Neuronal stem cell (in vitro differentiated cells): ENCODE results near the gene NPPC.

ENCODE experiments used
- DNase-seq: peaks from one replicate; pipeline ENCODE4 v3.0.0-alpha.2; 2013; ENCODE audit warnings: low spot score
- H2AFZ ChIP-seq: one replicate; pipeline ENCODE4 v1.6.1; 2013; ENCODE audit warnings: mild to moderate bottlenecking, low read length, inconsistent platforms
- H2AK5ac ChIP-seq: 2 replicates; pipeline ENCODE4 v1.6.1; 2013; ENCODE audit warnings: low read depth, mild to moderate bottlenecking, inconsistent platforms, low read length, moderate library complexity, mixed read lengths
- H2BK120ac ChIP-seq: 2 replicates; pipeline ENCODE4 v1.6.1; 2013; ENCODE audit warnings: low read depth, mild to moderate bottlenecking, inconsistent platforms, low read length, moderate library complexity, mixed read lengths
- H2BK12ac ChIP-seq: one replicate; pipeline ENCODE4 v1.6.1; 2013; ENCODE audit warnings: low read length, inconsistent platforms
- H2BK15ac ChIP-seq: 2 replicates; pipeline ENCODE4 v1.6.1; 2013; ENCODE audit warnings: mild to moderate bottlenecking, low read length, inconsistent platforms, mixed read lengths
- H2BK5ac ChIP-seq: one replicate; pipeline ENCODE4 v1.6.1; 2013; ENCODE audit warnings: inconsistent platforms, mild to moderate bottlenecking, low read length, moderate library complexity
- H3K14ac ChIP-seq: one replicate; pipeline ENCODE4 v1.6.1; 2013; ENCODE audit warnings: low read length, inconsistent platforms
- H3K18ac ChIP-seq: 2 replicates; pipeline ENCODE4 v1.6.1; 2013; ENCODE audit warnings: low read length, inconsistent platforms
- H3K23ac ChIP-seq: 2 replicates; pipeline ENCODE4 v1.6.1; 2013; ENCODE audit warnings: low read depth, mild to moderate bottlenecking, mixed read lengths, low read length, inconsistent platforms; ENCODE audit not compliant: poor library complexity
- H3K27ac ChIP-seq: replicated peaks from 3 replicates; pipeline ENCODE4 v1.5.1; 2013; ENCODE audit warnings: low read length, inconsistent platforms
- H3K27me3 ChIP-seq, 3 experiments: 2 replicates each; pipeline ENCODE4 v1.6.1; 2013; ENCODE audit warnings: low read length in 3 of 3, mild to moderate bottlenecking in 2 of 3, inconsistent platforms in 1 of 3, low read depth in 1 of 3, mixed read lengths in 1 of 3, moderate library complexity in 1 of 3; ENCODE audit not compliant: control insufficient read depth in 3 of 3, insufficient read depth in 3 of 3
- H3K36me3 ChIP-seq, 2 donors: replicated peaks in 1 of 2; 2 replicates each; pipeline ENCODE4 v1.6.1; 2013; ENCODE audit warnings: low read length in 2 of 2; ENCODE audit not compliant: control insufficient read depth in 2 of 2, insufficient read depth in 2 of 2
- H3K4ac ChIP-seq: 2 replicates; pipeline ENCODE4 v1.6.1; 2013; ENCODE audit warnings: inconsistent platforms, mild to moderate bottlenecking, low read length, moderate library complexity
- H3K4me1 ChIP-seq, 2 donors: 1 replicate in 1 of 2; 2 replicates in 1 of 2; pipeline ENCODE4 v1.6.1; 2013; ENCODE audit warnings: low read length in 2 of 2, low read depth in 1 of 2; ENCODE audit not compliant: control insufficient read depth in 2 of 2, insufficient read depth in 1 of 2
- H3K4me2 ChIP-seq: one replicate; pipeline ENCODE4 v1.6.1; 2013; ENCODE audit warnings: mild to moderate bottlenecking, low read length, inconsistent platforms; ENCODE audit not compliant: insufficient read depth, poor library complexity, severe bottlenecking
- H3K4me3 ChIP-seq, 2 donors: 2 replicates each; pipeline ENCODE4 v1.5.1; 2013; ENCODE audit warnings: low read length in 2 of 2, mild to moderate bottlenecking in 2 of 2, inconsistent platforms in 1 of 2, moderate library complexity in 1 of 2
- H3K79me1 ChIP-seq: one replicate; pipeline ENCODE4 v1.6.1; 2013; ENCODE audit warnings: low read depth, mild to moderate bottlenecking, inconsistent platforms, low read length, moderate library complexity
- H3K9ac ChIP-seq: one replicate; pipeline ENCODE4 v1.6.1; 2013; ENCODE audit warnings: mild to moderate bottlenecking, low read depth, low read length, inconsistent platforms; ENCODE audit not compliant: poor library complexity
- H3K9me3 ChIP-seq, 2 donors: replicated peaks in 1 of 2; 2 replicates each; pipeline versions ENCODE3 to v1.6.1; 2013; ENCODE audit warnings: low read length in 2 of 2, mild to moderate bottlenecking in 2 of 2, inconsistent platforms in 1 of 2, low read depth in 1 of 2, mixed read lengths in 1 of 2, moderate library complexity in 1 of 2; ENCODE audit not compliant: control insufficient read depth in 2 of 2, insufficient read depth in 1 of 2
- H4K8ac ChIP-seq: one replicate; pipeline ENCODE4 v1.6.1; 2013; ENCODE audit warnings: low read depth, mild to moderate bottlenecking, inconsistent platforms, low read length, moderate library complexity
- H4K91ac ChIP-seq: one replicate; pipeline ENCODE4 v1.6.1; 2013; ENCODE audit warnings: low read length, low read depth, mild to moderate bottlenecking, inconsistent platforms; ENCODE audit not compliant: poor library complexity
- WGBS, 2 donors: extraction: QIAGEN DNeasy Blood & Tissue Kit; methylation state at CpG; one replicate each; pipeline ENCODE4 v1.1.7; 2013; ENCODE audit warnings: missing lambda C conversion rate in 2 of 2, mixed read lengths in 1 of 2; ENCODE audit not compliant: insufficient read length in 2 of 2, insufficient replicate concordance in 1 of 2; ENCODE audit errors: extremely low coverage in 2 of 2; 5-methylcytosine and 5-hydroxymethylcytosine counted together

NPPC gene

DNA sequence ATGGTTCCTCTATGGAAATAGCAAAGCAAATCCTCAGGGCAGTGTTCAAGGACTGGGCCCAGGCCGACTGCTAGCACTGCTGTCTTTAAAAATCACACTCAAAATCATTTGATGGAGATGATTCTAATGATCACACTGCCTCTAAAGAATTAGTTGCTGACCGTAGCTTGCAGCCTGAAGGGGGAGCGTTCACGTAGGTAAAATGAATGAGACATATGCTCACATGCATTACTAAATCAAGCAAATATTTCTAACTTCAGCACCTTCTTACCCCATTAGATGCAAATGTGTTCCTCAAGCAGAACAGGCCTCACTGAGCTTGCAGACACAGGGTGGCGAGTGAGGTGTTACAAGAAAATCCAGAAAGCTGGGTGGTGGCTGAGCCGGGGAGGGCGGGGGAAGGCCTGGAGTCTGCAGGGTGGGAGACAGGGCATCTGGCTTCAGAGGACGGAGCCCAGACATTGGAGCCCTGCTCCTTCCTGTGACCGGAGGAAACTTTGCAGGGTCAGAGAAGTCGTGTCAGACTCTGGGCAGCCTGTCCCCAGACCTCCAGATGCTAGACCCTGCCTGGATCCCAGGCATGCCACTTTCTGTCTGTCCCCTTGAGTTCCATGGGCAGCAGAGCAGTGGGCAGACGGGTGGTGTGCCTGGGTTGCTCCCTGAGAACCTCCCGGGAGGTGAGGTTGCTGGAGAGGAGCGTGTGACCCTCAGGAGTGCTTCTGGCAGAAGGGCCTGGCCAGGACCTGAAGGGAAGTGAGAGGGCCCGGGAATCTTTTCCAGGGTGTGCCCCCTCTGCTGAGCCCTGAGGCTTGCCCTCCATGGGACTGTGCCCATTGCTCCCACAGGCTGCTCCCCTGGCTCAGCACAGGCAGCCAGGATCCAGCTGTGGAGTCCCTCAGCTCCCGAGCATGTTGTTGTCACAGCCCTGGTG is 7.1 kb upstream of the NPPC start:
- Histone ChIP-seq H3K4me2 (no peak overlapping the region), H4K8ac (no peak overlapping the region), H2BK15ac (no peak overlapping the region), H3K9me3 (no peaks in the 10 kb centered on the region), H2BK12ac (no peak overlapping the region), H2AK5ac (no peak overlapping the region), H2AFZ (no peak overlapping the region), H3K4ac (no peak overlapping the region), H3K27ac (no peak overlapping the region), H2BK120ac (peak overlapping the region; percentile 9), H3K14ac (no peak overlapping the region), H3K4me3 (no peak overlapping the region), H3K27me3 (peaks cover 0 to 51% (median 12%) of the 10 kb centered on the region in 3 experiments), H3K36me3 (no peaks in the 10 kb centered on the region), H3K4me1 (peaks cover 5% of the 10 kb centered on the region in 2 donors), H3K23ac (no peak overlapping the region), H3K9ac (no peak overlapping the region), H4K91ac (no peak overlapping the region), H3K18ac (no peak overlapping the region), H3K79me1 (no peaks in the 10 kb centered on the region), H2BK5ac (no peak overlapping the region)
- DNase-seq: no peak
- no CpG with 5 or more reads among the region's 15 CpGs for WGBS, 2 donors

DNA sequence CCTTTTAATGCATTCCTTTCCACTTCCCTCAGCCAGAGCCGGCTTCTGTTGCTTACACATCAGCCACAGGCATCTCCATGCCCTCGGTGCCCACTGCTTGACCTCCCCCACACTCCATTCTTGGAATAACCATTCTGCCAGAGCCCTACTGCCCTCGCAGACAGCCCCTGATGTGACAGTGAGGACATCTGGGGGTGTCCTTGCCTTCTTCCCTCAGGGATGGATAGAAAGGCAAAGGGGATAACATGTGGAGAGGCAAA is 6.4 kb upstream of the NPPC start:
- H3K18ac ChIP-seq: no peak overlapping the region
- no peak overlapping the region for H2BK5ac ChIP-seq
- H3K4me2 ChIP-seq: no peak overlapping the region
- no CpG with 5 or more reads among the region's 3 CpGs for WGBS, 2 donors
- H2BK120ac ChIP-seq: no peak overlapping the region
- H2AFZ ChIP-seq: no peak overlapping the region
- H2BK15ac ChIP-seq: no peak overlapping the region
- no peak overlapping the region for H4K8ac ChIP-seq
- no peak overlapping the region for H4K91ac ChIP-seq
- no peak overlapping the region for H2BK12ac ChIP-seq
- H3K27ac ChIP-seq: no peak overlapping the region
- DNase-seq: no peak
- no peaks in the 10 kb centered on the region for H3K36me3 ChIP-seq
- H2AK5ac ChIP-seq: no peak overlapping the region
- H3K9me3 ChIP-seq: no peaks in the 10 kb centered on the region
- H3K27me3 ChIP-seq: peaks cover under 1 to 57% (median 18%) of the 10 kb centered on the region in 3 experiments
- no peak overlapping the region for H3K4me3 ChIP-seq
- H3K23ac ChIP-seq: no peak overlapping the region
- H3K4ac ChIP-seq: no peak overlapping the region
- H3K79me1 ChIP-seq: no peaks in the 10 kb centered on the region
- no peak overlapping the region for H3K14ac ChIP-seq
- H3K9ac ChIP-seq: no peak overlapping the region
- H3K4me1 ChIP-seq: peaks cover 5% of the 10 kb centered on the region in 2 donors

- DNase-seq: no peak
- Histone ChIP-seq H3K9me3 (no peaks in the 10 kb centered on the region), H3K23ac (no peak overlapping the region), H3K18ac (no peak overlapping the region), H3K27ac (no peak overlapping the region), H3K79me1 (peaks cover 2% of the 10 kb centered on the region), H3K36me3 (no peaks in the 10 kb centered on the region), H2BK120ac (no peak overlapping the region), H3K9ac (no peak overlapping the region), H2AFZ (no peak overlapping the region), H2AK5ac (no peak overlapping the region), H3K27me3 (peaks cover 9 to 69% (median 29%) of the 10 kb centered on the region in 3 experiments), H3K4ac (no peak overlapping the region), H3K4me3 (no peak overlapping the region), H3K14ac (no peak overlapping the region), H2BK5ac (no peak overlapping the region), H2BK12ac (no peak overlapping the region), H4K8ac (no peak overlapping the region), H4K91ac (no peak overlapping the region), H3K4me1 (peaks cover 10 to 13% of the 10 kb centered on the region in 2 donors), H3K4me2 (no peak overlapping the region), H2BK15ac (no peak overlapping the region)
- no CpG with 5 or more reads among the region's 7 CpGs for WGBS, 2 donors
Measured at GRCh38 chr2:231931481-231931915, 5.3 kb upstream of the NPPC start.

GRCh38 chr2:231930593-231931281 is 4.5 kb upstream of the NPPC start:
- Histone ChIP-seq H3K36me3 (no peaks in the 10 kb centered on the region), H3K14ac (no peak overlapping the region), H2AFZ (no peak overlapping the region), H4K8ac (no peak overlapping the region), H4K91ac (no peak overlapping the region), H3K79me1 (peaks cover 2% of the 10 kb centered on the region), H2BK120ac (no peak overlapping the region), H3K27me3 (peaks cover 10 to 67% (median 36%) of the 10 kb centered on the region in 3 experiments), H3K4me2 (no peak overlapping the region), H3K23ac (no peak overlapping the region), H3K4me3 (no peak overlapping the region), H3K9ac (no peak overlapping the region), H2BK12ac (no peak overlapping the region), H3K18ac (no peak overlapping the region), H3K4ac (no peak overlapping the region), H2BK5ac (no peak overlapping the region), H3K4me1 (peaks cover 14% of the 10 kb centered on the region in 2 donors), H2BK15ac (no peak overlapping the region), H3K27ac (no peak overlapping the region), H3K9me3 (no peaks in the 10 kb centered on the region), H2AK5ac (no peak overlapping the region)
- DNase-seq: no peak
- WGBS, 2 donors: no CpG with 5 or more reads among the region's 8 CpGs
